ENCODE results near the gene RFC3.

RFC3 gene

DNA sequence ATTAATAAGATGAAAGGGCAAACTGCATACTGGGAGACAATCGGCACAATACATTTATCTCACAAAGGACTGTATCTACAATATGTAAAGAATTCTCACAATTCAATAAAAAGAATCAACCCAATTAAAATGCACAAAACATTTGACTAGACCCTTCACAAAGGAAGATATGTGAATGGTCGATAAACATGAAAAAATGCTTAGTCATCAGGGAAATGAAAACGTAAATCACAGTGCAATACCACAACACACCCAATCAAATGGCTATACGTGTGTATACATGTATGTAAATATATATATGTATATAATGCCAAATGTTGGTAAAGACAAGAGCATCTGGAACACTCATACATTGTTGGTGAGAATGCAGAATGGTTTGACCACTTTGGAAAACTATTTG, 21.9 kb upstream of the RFC3 start:
- H3K9ac ChIP-seq (ENCODE audit: low read depth, low read length): no peak overlapping the region
- no peaks in the 10 kb centered on the region for H3K27me3 ChIP-seq (ENCODE audit: insufficient read depth, low read length, poor library complexity)
- H3K9me3 ChIP-seq (ENCODE audit: insufficient read depth, low read length, severe bottlenecking): no peaks in the 10 kb centered on the region
- ATAC-seq (ENCODE audit: insufficient read depth, low read depth): no peak
- no peaks in the 10 kb centered on the region for H3K4me1 ChIP-seq (ENCODE audit: insufficient read depth, low read length)
- no peak overlapping the region for H3K27ac ChIP-seq (ENCODE audit: low read length)
- no peak overlapping the region for H3K4me2 ChIP-seq (ENCODE audit: insufficient read depth, low read length)
- no peaks in the 10 kb centered on the region for H3K36me3 ChIP-seq (ENCODE audit: insufficient read depth, low read length)
- DNase-seq: no peak
- no peak overlapping the region for H3K4me3 ChIP-seq (ENCODE audit: low read depth in 1 of 2, low read length in 2 of 2)
- no peaks in the 10 kb centered on the region for H3K79me2 ChIP-seq (ENCODE audit: insufficient read depth, low read length)
- no peak for TF ChIP-seq EZH2 (IDR thresholded peaks at IDR 0.05; ENCODE audit: borderline replicate concordance, low read depth, low read length, severe bottlenecking)
- TF ChIP-seq, protein P1, sequence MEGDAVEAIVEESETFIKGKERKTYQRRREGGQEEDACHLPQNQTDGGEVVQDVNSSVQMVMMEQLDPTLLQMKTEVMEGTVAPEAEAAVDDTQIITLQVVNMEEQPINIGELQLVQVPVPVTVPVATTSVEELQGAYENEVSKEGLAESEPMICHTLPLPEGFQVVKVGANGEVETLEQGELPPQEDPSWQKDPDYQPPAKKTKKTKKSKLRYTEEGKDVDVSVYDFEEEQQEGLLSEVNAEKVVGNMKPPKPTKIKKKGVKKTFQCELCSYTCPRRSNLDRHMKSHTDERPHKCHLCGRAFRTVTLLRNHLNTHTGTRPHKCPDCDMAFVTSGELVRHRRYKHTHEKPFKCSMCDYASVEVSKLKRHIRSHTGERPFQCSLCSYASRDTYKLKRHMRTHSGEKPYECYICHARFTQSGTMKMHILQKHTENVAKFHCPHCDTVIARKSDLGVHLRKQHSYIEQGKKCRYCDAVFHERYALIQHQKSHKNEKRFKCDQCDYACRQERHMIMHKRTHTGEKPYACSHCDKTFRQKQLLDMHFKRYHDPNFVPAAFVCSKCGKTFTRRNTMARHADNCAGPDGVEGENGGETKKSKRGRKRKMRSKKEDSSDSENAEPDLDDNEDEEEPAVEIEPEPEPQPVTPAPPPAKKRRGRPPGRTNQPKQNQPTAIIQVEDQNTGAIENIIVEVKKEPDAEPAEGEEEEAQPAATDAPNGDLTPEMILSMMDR (IDR thresholded peaks at IDR 0.05; ENCODE audit: borderline replicate concordance, extremely low read depth, low read length, poor library complexity, severe bottlenecking): no peak
- H2AFZ ChIP-seq (ENCODE audit: low read depth, low read length): no peak overlapping the region
- H4K20me1 ChIP-seq (ENCODE audit: insufficient read depth, low read length): no peaks in the 10 kb centered on the region

DNA sequence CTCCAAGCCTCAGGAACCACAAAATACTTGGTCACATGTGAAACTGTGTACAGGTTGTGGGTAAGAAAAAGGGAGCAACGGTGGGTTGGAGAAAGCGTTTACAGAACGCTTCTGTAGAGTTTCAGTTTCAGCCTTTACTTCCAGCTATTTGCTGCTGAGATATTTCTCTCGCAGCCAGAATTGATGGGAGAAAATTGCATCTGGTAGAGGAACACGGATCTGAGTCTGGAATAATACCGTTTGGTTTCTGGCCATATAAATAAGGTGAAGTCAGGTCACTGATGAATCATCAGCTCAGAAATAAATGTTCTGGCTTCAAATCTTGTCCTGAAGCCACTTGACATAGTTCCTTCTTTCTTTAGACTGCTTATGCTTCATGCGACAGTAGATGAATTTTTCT, 20.3 kb upstream of the RFC3 start:
- no peaks in the 10 kb centered on the region for H3K27me3 ChIP-seq (ENCODE audit: insufficient read depth, low read length, poor library complexity)

DNA sequence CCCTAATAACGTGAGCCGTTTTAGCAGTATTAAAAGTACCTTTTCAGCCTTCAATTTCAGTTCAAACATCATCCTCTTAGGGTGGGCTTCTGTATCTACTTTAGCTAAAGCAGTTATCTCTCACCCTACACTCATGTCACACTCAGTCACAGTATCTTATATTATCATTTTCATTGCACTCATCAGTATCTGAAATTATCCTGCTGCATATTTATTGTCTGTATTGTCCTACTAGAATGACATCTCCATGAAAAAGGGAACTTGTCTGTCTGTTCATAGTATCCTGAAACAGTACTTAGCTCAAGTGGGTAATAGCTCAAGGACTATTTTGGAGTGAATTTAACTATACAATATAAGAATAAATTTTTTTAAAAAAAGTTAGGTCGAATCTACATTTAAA, 19.9 kb upstream of the RFC3 start:
- H3K9ac ChIP-seq (ENCODE audit: low read depth, low read length): no peak overlapping the region
- TF ChIP-seq, protein P1 (IDR thresholded peaks at IDR 0.05; ENCODE audit: borderline replicate concordance, extremely low read depth, low read length, poor library complexity, severe bottlenecking): no peak
- TF ChIP-seq EZH2 (IDR thresholded peaks at IDR 0.05; ENCODE audit: borderline replicate concordance, low read depth, low read length, severe bottlenecking): no peak
- no peak overlapping the region for H3K27ac ChIP-seq (ENCODE audit: low read length)
- no peaks in the 10 kb centered on the region for H3K79me2 ChIP-seq (ENCODE audit: insufficient read depth, low read length)
- ATAC-seq (ENCODE audit: insufficient read depth, low read depth) (no peak), DNase-seq (no peak)
- no peaks in the 10 kb centered on the region for H3K9me3 ChIP-seq (ENCODE audit: insufficient read depth, low read length, severe bottlenecking)
- H3K36me3 ChIP-seq (ENCODE audit: insufficient read depth, low read length): no peaks in the 10 kb centered on the region
- no peaks in the 10 kb centered on the region for H4K20me1 ChIP-seq (ENCODE audit: insufficient read depth, low read length)
- H3K27me3 ChIP-seq (ENCODE audit: insufficient read depth, low read length, poor library complexity): no peaks in the 10 kb centered on the region
- H3K4me1 ChIP-seq (ENCODE audit: insufficient read depth, low read length): no peaks in the 10 kb centered on the region
- H2AFZ ChIP-seq (ENCODE audit: low read depth, low read length): no peak overlapping the region
- no peak overlapping the region for H3K4me3 ChIP-seq (ENCODE audit: low read depth in 1 of 2, low read length in 2 of 2)
- H3K4me2 ChIP-seq (ENCODE audit: insufficient read depth, low read length): no peak overlapping the region

More for the DNA sequence above, 20.3 kb upstream of the RFC3 start:
- DNase-seq: no peak
- no peak overlapping the region for H3K9ac ChIP-seq (ENCODE audit: low read depth, low read length)
- H4K20me1 ChIP-seq (ENCODE audit: insufficient read depth, low read length): no peaks in the 10 kb centered on the region
- no peak overlapping the region for H2AFZ ChIP-seq (ENCODE audit: low read depth, low read length)
- no peaks in the 10 kb centered on the region for H3K9me3 ChIP-seq (ENCODE audit: insufficient read depth, low read length, severe bottlenecking)
- H3K4me1 ChIP-seq (ENCODE audit: insufficient read depth, low read length): no peaks in the 10 kb centered on the region
- TF ChIP-seq EZH2 (IDR thresholded peaks at IDR 0.05; ENCODE audit: borderline replicate concordance, low read depth, low read length, severe bottlenecking): no peak
- TF ChIP-seq, protein P1 (IDR thresholded peaks at IDR 0.05; ENCODE audit: borderline replicate concordance, extremely low read depth, low read length, poor library complexity, severe bottlenecking): no peak
- H3K79me2 ChIP-seq (ENCODE audit: insufficient read depth, low read length): no peaks in the 10 kb centered on the region
- no peak overlapping the region for H3K4me2 ChIP-seq (ENCODE audit: insufficient read depth, low read length)
- ATAC-seq (ENCODE audit: insufficient read depth, low read depth): no peak
- no peaks in the 10 kb centered on the region for H3K36me3 ChIP-seq (ENCODE audit: insufficient read depth, low read length)
- no peak overlapping the region for H3K4me3 ChIP-seq (ENCODE audit: low read depth in 1 of 2, low read length in 2 of 2)
- no peak overlapping the region for H3K27ac ChIP-seq (ENCODE audit: low read length)
